Placental epithelial cell (primary cell): ENCODE data around the gene MMGT1. TPM values are rescaled to one million over a fixed set of nuclear protein-coding genes. Genes with fewer than 3 reads are reported as not detected.

Experiments used
- total RNA-seq: library from RNA; depleted of rRNA; stranded (reverse); fragments of >200 nt; gene quantifications from 2 replicates; pipeline ENCODE4 v1.2.3, GENCODE V29; 2012

The MMGT1 gene
- total RNA-seq, result 14.1 and 21.1 TPM in 2 replicates

GRCh38 chrX:135973548-135974278 lies at the start of gene MMGT1:
Gene MMGT1, minus strand, starts transcription at chrX:135973988. Its CDS starts 313 bp downstream, at chrX:135973675.

GRCh38 chrX:135985157-135985972 lies 11.6 kb upstream of the MMGT1 start, which contains the start of gene SLC9A6:
Gene SLC9A6, plus strand, starts transcription at chrX:135985435. Its CDS starts 224 bp downstream, at chrX:135985659.

Other genes with a start within 250 kb of the MMGT1 start
- not detected in 2 replicates for gene CT45A3, start 205.8 kb downstream of the MMGT1 start, total RNA-seq
- gene CT45A5, start 188.5 kb downstream of the MMGT1 start, total RNA-seq, result not detected in 2 replicates
- not detected in 2 replicates for gene CT45A6, start 171.2 kb downstream of the MMGT1 start, total RNA-seq
- not detected in 2 replicates for gene CT45A2, start 154.0 kb downstream of the MMGT1 start, total RNA-seq
- not detected in 2 replicates for gene CT45A7, start 136.7 kb downstream of the MMGT1 start, total RNA-seq
- gene CT45A8, start 119.5 kb downstream of the MMGT1 start, total RNA-seq, result not detected in 2 replicates
- not detected in 2 replicates for gene CT45A9, start 102.2 kb downstream of the MMGT1 start, total RNA-seq
- gene CT45A10, start 80.5 kb downstream of the MMGT1 start, total RNA-seq, result not detected in 2 replicates
- gene SAGE1, start 80.3 kb downstream of the MMGT1 start, total RNA-seq, result not detected in 2 replicates
- 16.9 and 21.9 TPM in 2 replicates for gene SLC9A6, start 11.4 kb upstream of the MMGT1 start, total RNA-seq
- gene FHL1, start 173.5 kb upstream of the MMGT1 start, total RNA-seq, result 4.7 and 71.8 TPM in 2 replicates